ENCODE data around the gene NANP. TPM values are rescaled to one million over a fixed set of nuclear protein-coding genes. Genes with fewer than 3 reads are reported as not detected.

The NANP gene
- total RNA-seq, 2 donors from 2014 or later: 6.5 to 10.4 TPM

GRCh38 chr20:25629816-25630499, 6.1 kb upstream of the NANP start:
- H3K4me1 Mint-ChIP-seq: peaks cover 13% of the 10 kb centered on the region
- no peaks in the 10 kb centered on the region for H3K36me3 ChIP-seq (ENCODE audit: control insufficient read depth, insufficient read depth, low read length)
- H3K9me3 ChIP-seq (ENCODE audit: control insufficient read depth, low read length): peaks cover 15% of the 10 kb centered on the region
- H3K9ac ChIP-seq (ENCODE audit: extremely low read depth, low read length, poor library complexity, severe bottlenecking): no peak overlapping the region
- no peak overlapping the region for H3K27ac ChIP-seq (ENCODE audit: low read depth, low read length)
- no peak overlapping the region for H3K4me3 Mint-ChIP-seq
- peaks cover 6% of the 10 kb centered on the region for H3K4me1 ChIP-seq (ENCODE audit: control insufficient read depth, insufficient read depth, low read length)
- no peak overlapping the region for H3K4me3 ChIP-seq (ENCODE audit: low read length)
- H3K27me3 Mint-ChIP-seq (ENCODE audit: insufficient read depth): no peaks in the 10 kb centered on the region
- 92 to 100% methylated on average over 4 to 8 of the region's 8 CpGs for WGBS, 2 experiments (ENCODE audit: insufficient coverage in 1 of 2, insufficient read length in 1 of 2)
- no peak overlapping the region for H3K27ac Mint-ChIP-seq
- DNase-seq: no peak
- no peaks in the 10 kb centered on the region for H3K27me3 ChIP-seq (ENCODE audit: control insufficient read depth, insufficient read depth, low read length, poor library complexity, severe bottlenecking)
- H3K9me3 Mint-ChIP-seq: peaks cover 38% of the 10 kb centered on the region
- TF ChIP-seq, protein P1, sequence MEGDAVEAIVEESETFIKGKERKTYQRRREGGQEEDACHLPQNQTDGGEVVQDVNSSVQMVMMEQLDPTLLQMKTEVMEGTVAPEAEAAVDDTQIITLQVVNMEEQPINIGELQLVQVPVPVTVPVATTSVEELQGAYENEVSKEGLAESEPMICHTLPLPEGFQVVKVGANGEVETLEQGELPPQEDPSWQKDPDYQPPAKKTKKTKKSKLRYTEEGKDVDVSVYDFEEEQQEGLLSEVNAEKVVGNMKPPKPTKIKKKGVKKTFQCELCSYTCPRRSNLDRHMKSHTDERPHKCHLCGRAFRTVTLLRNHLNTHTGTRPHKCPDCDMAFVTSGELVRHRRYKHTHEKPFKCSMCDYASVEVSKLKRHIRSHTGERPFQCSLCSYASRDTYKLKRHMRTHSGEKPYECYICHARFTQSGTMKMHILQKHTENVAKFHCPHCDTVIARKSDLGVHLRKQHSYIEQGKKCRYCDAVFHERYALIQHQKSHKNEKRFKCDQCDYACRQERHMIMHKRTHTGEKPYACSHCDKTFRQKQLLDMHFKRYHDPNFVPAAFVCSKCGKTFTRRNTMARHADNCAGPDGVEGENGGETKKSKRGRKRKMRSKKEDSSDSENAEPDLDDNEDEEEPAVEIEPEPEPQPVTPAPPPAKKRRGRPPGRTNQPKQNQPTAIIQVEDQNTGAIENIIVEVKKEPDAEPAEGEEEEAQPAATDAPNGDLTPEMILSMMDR (conservative IDR thresholded peaks at IDR 0.05): no peak
- peaks cover 33% of the 10 kb centered on the region for H3K36me3 Mint-ChIP-seq (ENCODE audit: low read depth)

GRCh38 chr20:25626779-25627178, 3.0 kb upstream of the NANP start:
- peaks cover 24% of the 10 kb centered on the region for H3K4me1 Mint-ChIP-seq
- H3K27me3 Mint-ChIP-seq (ENCODE audit: insufficient read depth): peaks cover 7% of the 10 kb centered on the region
- peak overlapping the region; percentile 36 for H3K4me3 Mint-ChIP-seq
- peak overlapping the region; percentile 92 for H3K4me3 ChIP-seq (ENCODE audit: low read length)
- H3K36me3 ChIP-seq (ENCODE audit: control insufficient read depth, insufficient read depth, low read length): no peaks in the 10 kb centered on the region
- no peaks in the 10 kb centered on the region for H3K27me3 ChIP-seq (ENCODE audit: control insufficient read depth, insufficient read depth, low read length, poor library complexity, severe bottlenecking)
- peaks cover 40% of the 10 kb centered on the region for H3K9me3 Mint-ChIP-seq
- peaks cover 6% of the 10 kb centered on the region for H3K4me1 ChIP-seq (ENCODE audit: control insufficient read depth, insufficient read depth, low read length)
- H3K36me3 Mint-ChIP-seq (ENCODE audit: low read depth): peaks cover 21% of the 10 kb centered on the region
- TF ChIP-seq, protein P1 (conservative IDR thresholded peaks at IDR 0.05): no peak
- H3K27ac Mint-ChIP-seq: peak overlapping the region; percentile 89
- no peak overlapping the region for H3K9ac ChIP-seq (ENCODE audit: extremely low read depth, low read length, poor library complexity, severe bottlenecking)
- H3K9me3 ChIP-seq (ENCODE audit: control insufficient read depth, low read length): peaks cover 7% of the 10 kb centered on the region
- 67 to 86% methylated on average over 8 to 9 of the region's 9 CpGs for WGBS, 2 experiments (ENCODE audit: insufficient coverage in 1 of 2, insufficient read length in 1 of 2)
- peak; percentile 82 for DNase-seq
- no peak overlapping the region for H3K27ac ChIP-seq (ENCODE audit: low read depth, low read length)

GRCh38 chr20:25624500-25624939, 706 bp upstream of the NANP start:
- Histone ChIP-seq H3K9me3 (ENCODE audit: control insufficient read depth, low read length) (peaks cover 7% of the 10 kb centered on the region), H3K27me3 (ENCODE audit: control insufficient read depth, insufficient read depth, low read length, poor library complexity, severe bottlenecking) (no peaks in the 10 kb centered on the region), H3K4me3 (ENCODE audit: low read length) (peak overlapping the region; percentile 92), H3K9ac (ENCODE audit: extremely low read depth, low read length, poor library complexity, severe bottlenecking) (peak overlapping the region; percentile 89), H3K27ac (ENCODE audit: low read depth, low read length) (peak overlapping the region; percentile 92), H3K36me3 (ENCODE audit: control insufficient read depth, insufficient read depth, low read length) (no peaks in the 10 kb centered on the region), H3K4me1 (ENCODE audit: control insufficient read depth, insufficient read depth, low read length) (peaks cover 6% of the 10 kb centered on the region)
- 47 to 61% methylated on average over 15 to 17 of the region's 17 CpGs for WGBS, 2 experiments (ENCODE audit: insufficient coverage in 1 of 2, insufficient read length in 1 of 2)
- Mint-ChIP-seq H3K36me3 (ENCODE audit: low read depth) (peaks cover 13% of the 10 kb centered on the region), H3K4me3 (peak overlapping the region; percentile 77), H3K27me3 (ENCODE audit: insufficient read depth) (peaks cover 7% of the 10 kb centered on the region), H3K9me3 (peaks cover 31% of the 10 kb centered on the region), H3K27ac (peak overlapping the region; percentile 96), H3K4me1 (peaks cover 30% of the 10 kb centered on the region)
- TF ChIP-seq, protein P1 (conservative IDR thresholded peaks at IDR 0.05): no peak
- DNase-seq: no peak
